Measurements from ENCODE around the gene AGFG1.

The AGFG1 gene

GRCh38 chr2:227460833-227461232 lies 11.1 kb upstream of the AGFG1 start:
- H3K4me1 ChIP-seq (ENCODE audit: control insufficient read depth in 5 of 5, insufficient read depth in 5 of 5, low read length in 5 of 5): peaks cover 0 to 6% (median 3%) of the 10 kb centered on the region in 5 donors
- H3K4me3 ChIP-seq (ENCODE audit: low read depth in 1 of 5, low read length in 5 of 5): no peak overlapping the region
- H3K27ac ChIP-seq (ENCODE audit: low read depth, low read length): no peak overlapping the region
- H3K9ac ChIP-seq (ENCODE audit: low read length in 5 of 5): no peak overlapping the region
- no peaks in the 10 kb centered on the region for H3K36me3 ChIP-seq (ENCODE audit: control insufficient read depth in 5 of 5, insufficient read depth in 5 of 5, low read length in 5 of 5)
- no peaks in the 10 kb centered on the region for H3K27me3 ChIP-seq (ENCODE audit: control insufficient read depth in 5 of 5, insufficient read depth in 4 of 5, low read length in 5 of 5)
- no peaks in the 10 kb centered on the region for H3K9me3 ChIP-seq (ENCODE audit: control insufficient read depth in 5 of 5, low read length in 5 of 5)

GRCh38 chr2:227461811-227462461 lies 10.0 kb upstream of the AGFG1 start:
- H3K36me3 ChIP-seq (ENCODE audit: control insufficient read depth in 5 of 5, insufficient read depth in 5 of 5, low read length in 5 of 5): no peaks in the 10 kb centered on the region
- no peak overlapping the region for H3K4me3 ChIP-seq (ENCODE audit: low read depth in 1 of 5, low read length in 5 of 5)

DNA sequence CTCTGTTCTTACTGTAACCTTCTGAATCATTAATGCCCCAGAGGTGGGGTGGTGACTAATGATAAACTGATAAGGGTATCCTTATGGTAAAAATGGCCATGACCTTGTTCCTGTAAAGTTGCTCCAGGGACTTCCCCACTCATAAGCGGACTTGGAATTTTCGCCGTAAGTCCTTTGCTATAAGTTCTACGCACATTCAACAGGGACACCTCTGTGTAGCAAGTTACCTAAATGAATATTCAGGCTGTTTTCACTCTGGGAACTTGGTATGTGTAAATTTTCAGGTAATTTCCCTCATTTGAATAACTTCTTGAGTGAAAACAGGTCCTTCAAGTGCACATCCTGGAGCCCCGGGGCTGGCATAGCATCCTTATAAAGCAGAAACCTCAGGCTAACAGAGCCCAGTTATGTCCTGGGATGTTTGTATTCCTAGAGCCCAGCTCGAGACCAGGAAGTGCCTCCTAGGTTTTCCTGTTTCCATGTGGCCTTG lies 9.4 kb upstream of the AGFG1 start:
- no peaks in the 10 kb centered on the region for H3K36me3 ChIP-seq (ENCODE audit: control insufficient read depth in 5 of 5, insufficient read depth in 5 of 5, low read length in 5 of 5)
- H3K4me1 ChIP-seq (ENCODE audit: control insufficient read depth in 5 of 5, insufficient read depth in 5 of 5, low read length in 5 of 5): peaks cover 0 to 20% (median 12%) of the 10 kb centered on the region in 5 donors
- H3K9me3 ChIP-seq (ENCODE audit: control insufficient read depth in 5 of 5, low read length in 5 of 5): no peaks in the 10 kb centered on the region
- no peak overlapping the region for H3K9ac ChIP-seq (ENCODE audit: low read length in 5 of 5)
- H3K27ac ChIP-seq (ENCODE audit: low read depth, low read length): no peak overlapping the region
- no peaks in the 10 kb centered on the region for H3K27me3 ChIP-seq (ENCODE audit: control insufficient read depth in 5 of 5, insufficient read depth in 4 of 5, low read length in 5 of 5)
- H3K4me3 ChIP-seq (ENCODE audit: low read depth in 1 of 5, low read length in 5 of 5): no peak overlapping the region

More at GRCh38 chr2:227461811-227462461, 10.0 kb upstream of the AGFG1 start:
- H3K9ac ChIP-seq (ENCODE audit: low read length in 5 of 5): no peak overlapping the region
- no peaks in the 10 kb centered on the region for H3K9me3 ChIP-seq (ENCODE audit: control insufficient read depth in 5 of 5, low read length in 5 of 5)
- H3K27me3 ChIP-seq (ENCODE audit: control insufficient read depth in 5 of 5, insufficient read depth in 4 of 5, low read length in 5 of 5): no peaks in the 10 kb centered on the region
- H3K27ac ChIP-seq (ENCODE audit: low read depth, low read length): no peak overlapping the region
- peaks cover 0 to 17% (median 9%) of the 10 kb centered on the region in 5 donors for H3K4me1 ChIP-seq (ENCODE audit: control insufficient read depth in 5 of 5, insufficient read depth in 5 of 5, low read length in 5 of 5)

DNA sequence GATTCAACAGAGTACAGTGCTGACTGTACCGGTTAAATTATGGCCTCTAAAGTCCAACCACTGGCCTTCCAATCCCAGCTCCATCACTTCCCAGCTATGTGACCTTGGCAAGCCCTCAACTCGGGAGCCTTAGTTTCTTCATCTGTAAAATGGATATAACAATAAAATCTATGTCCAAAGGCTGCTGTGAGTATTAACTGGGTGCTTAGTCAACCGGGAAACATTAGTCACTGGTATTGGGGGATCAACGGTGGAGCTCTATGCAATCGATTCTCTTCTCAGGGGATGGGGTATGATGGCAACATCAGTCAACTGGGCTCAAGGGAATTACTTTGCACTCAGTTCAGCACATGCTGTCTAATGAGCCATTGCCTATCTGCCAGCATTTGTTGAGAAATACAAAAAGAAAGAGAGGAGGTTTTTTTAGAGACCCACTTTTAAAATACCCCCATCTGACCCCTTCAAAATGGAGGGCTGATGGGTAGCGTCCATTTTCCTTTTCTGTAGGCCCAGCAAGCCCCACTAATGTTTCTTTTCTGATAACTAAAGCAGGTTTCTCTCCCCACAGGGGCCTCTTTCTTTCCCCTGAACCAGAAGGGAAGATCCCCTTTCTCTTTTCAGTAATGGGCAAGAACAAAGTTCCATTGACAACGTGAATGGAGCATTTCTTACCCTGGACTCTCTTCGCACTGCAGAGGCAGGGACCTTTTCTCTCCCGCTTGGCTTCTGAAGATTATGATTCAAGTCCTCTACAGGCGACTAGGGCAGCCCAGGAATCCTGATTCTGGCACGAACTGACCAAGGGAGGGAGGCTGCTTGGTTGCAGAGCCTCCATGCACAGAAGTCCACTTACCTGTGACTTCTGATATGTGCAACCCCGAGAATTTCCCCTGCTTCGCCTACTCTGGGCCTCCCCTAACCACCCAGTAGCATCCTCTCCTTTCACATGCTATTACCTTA lies 8.7 kb upstream of the AGFG1 start:
- Histone ChIP-seq H3K9ac (ENCODE audit: low read length in 5 of 5) (no peak overlapping the region), H3K4me3 (ENCODE audit: low read depth in 1 of 5, low read length in 5 of 5) (no peak overlapping the region), H3K4me1 (ENCODE audit: control insufficient read depth in 5 of 5, insufficient read depth in 5 of 5, low read length in 5 of 5) (peaks cover 0 to 20% (median 12%) of the 10 kb centered on the region in 5 donors), H3K27ac (ENCODE audit: low read depth, low read length) (no peak overlapping the region), H3K36me3 (ENCODE audit: control insufficient read depth in 5 of 5, insufficient read depth in 5 of 5, low read length in 5 of 5) (no peaks in the 10 kb centered on the region), H3K9me3 (ENCODE audit: control insufficient read depth in 5 of 5, low read length in 5 of 5) (no peaks in the 10 kb centered on the region), H3K27me3 (ENCODE audit: control insufficient read depth in 5 of 5, insufficient read depth in 4 of 5, low read length in 5 of 5) (no peaks in the 10 kb centered on the region)

- H3K9me3 ChIP-seq (ENCODE audit: control insufficient read depth in 5 of 5, low read length in 5 of 5): no peaks in the 10 kb centered on the region
- no peak overlapping the region for H3K27ac ChIP-seq (ENCODE audit: low read depth, low read length)
- H3K9ac ChIP-seq (ENCODE audit: low read length in 5 of 5): no peak overlapping the region
- no peaks in the 10 kb centered on the region for H3K36me3 ChIP-seq (ENCODE audit: control insufficient read depth in 5 of 5, insufficient read depth in 5 of 5, low read length in 5 of 5)
- H3K27me3 ChIP-seq (ENCODE audit: control insufficient read depth in 5 of 5, insufficient read depth in 4 of 5, low read length in 5 of 5): no peaks in the 10 kb centered on the region
- no peak overlapping the region for H3K4me3 ChIP-seq (ENCODE audit: low read depth in 1 of 5, low read length in 5 of 5)
- peaks cover 0 to 20% (median 12%) of the 10 kb centered on the region in 5 donors for H3K4me1 ChIP-seq (ENCODE audit: control insufficient read depth in 5 of 5, insufficient read depth in 5 of 5, low read length in 5 of 5)
Measured at GRCh38 chr2:227464361-227464760, 7.6 kb upstream of the AGFG1 start.

DNA sequence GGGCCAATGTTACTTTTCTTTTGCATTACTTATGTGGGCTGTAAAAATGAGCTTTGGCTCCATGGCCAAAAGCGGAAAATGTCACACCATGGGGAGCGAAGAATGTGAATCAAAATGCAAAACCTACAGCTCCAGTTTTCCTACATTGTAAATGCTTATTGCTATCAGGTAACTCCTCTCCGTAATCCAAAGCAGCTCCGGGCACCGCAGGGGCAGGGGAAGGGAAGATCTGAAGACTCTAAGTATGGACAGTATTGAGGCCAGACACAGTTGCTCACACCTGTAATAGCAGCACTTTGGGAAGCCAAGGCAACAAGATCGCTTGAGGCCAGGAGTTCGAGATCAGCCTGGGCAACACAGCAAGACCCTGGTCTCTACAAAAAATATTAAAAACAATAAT lies 7.1 kb upstream of the AGFG1 start:
- Histone ChIP-seq H3K27ac (ENCODE audit: low read depth, low read length) (no peak overlapping the region), H3K27me3 (ENCODE audit: control insufficient read depth in 5 of 5, insufficient read depth in 4 of 5, low read length in 5 of 5) (no peaks in the 10 kb centered on the region), H3K9me3 (ENCODE audit: control insufficient read depth in 5 of 5, low read length in 5 of 5) (no peaks in the 10 kb centered on the region), H3K4me3 (ENCODE audit: low read depth in 1 of 5, low read length in 5 of 5) (no peak overlapping the region), H3K36me3 (ENCODE audit: control insufficient read depth in 5 of 5, insufficient read depth in 5 of 5, low read length in 5 of 5) (no peaks in the 10 kb centered on the region), H3K4me1 (ENCODE audit: control insufficient read depth in 5 of 5, insufficient read depth in 5 of 5, low read length in 5 of 5) (peaks cover 0 to 20% (median 12%) of the 10 kb centered on the region in 5 donors), H3K9ac (ENCODE audit: low read length in 5 of 5) (no peak overlapping the region)

DNA sequence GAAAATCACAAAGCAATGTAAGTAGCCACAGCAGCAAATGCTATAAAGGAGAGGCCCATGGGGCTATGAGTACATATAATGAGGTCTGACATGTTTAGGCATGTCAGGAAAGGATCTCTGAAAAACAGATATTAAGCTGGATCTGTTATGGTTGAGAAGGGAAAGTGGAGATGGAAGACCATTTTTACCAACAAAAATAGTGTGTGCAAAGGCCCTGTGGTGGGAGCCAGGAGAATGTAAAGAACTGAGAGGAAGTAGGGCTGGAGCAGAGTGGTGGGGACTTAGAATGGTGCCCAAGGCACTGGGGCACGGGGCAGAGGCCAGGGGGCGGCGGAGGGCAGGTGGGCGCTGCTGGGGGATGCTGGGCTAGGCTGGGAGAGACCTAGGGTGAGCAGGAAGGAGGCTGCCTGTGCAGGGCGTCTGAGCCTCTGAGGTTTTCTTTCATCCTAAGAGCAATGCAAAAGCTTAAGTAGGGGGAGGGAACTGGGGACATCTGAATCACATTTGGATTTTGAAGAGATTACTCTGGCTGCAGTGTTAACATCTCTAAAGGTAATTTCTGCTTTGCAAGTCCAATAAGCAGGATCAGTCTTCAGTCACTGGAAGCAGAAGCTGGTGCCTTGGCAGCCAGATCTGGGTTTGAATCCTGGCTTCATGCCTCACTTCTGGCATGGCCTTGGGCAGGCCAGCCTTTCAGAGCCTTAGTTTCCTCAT lies 4.9 kb upstream of the AGFG1 start:
- H3K27me3 ChIP-seq (ENCODE audit: control insufficient read depth in 5 of 5, insufficient read depth in 4 of 5, low read length in 5 of 5): no peaks in the 10 kb centered on the region
- no peak overlapping the region for H3K4me3 ChIP-seq (ENCODE audit: low read depth in 1 of 5, low read length in 5 of 5)
- H3K36me3 ChIP-seq (ENCODE audit: control insufficient read depth in 5 of 5, insufficient read depth in 5 of 5, low read length in 5 of 5): no peaks in the 10 kb centered on the region
- no peaks in the 10 kb centered on the region for H3K9me3 ChIP-seq (ENCODE audit: control insufficient read depth in 5 of 5, low read length in 5 of 5)
- H3K27ac ChIP-seq (ENCODE audit: low read depth, low read length): peak overlapping the region; percentile 49
- peaks cover 0 to 17% (median 12%) of the 10 kb centered on the region in 5 donors for H3K4me1 ChIP-seq (ENCODE audit: control insufficient read depth in 5 of 5, insufficient read depth in 5 of 5, low read length in 5 of 5)
- no peak overlapping the region for H3K9ac ChIP-seq (ENCODE audit: low read length in 5 of 5)

- no peaks in the 10 kb centered on the region for H3K27me3 ChIP-seq (ENCODE audit: control insufficient read depth in 5 of 5, insufficient read depth in 4 of 5, low read length in 5 of 5)
- no peaks in the 10 kb centered on the region for H3K9me3 ChIP-seq (ENCODE audit: control insufficient read depth in 5 of 5, low read length in 5 of 5)
- H3K36me3 ChIP-seq (ENCODE audit: control insufficient read depth in 5 of 5, insufficient read depth in 5 of 5, low read length in 5 of 5): no peaks in the 10 kb centered on the region
- H3K4me1 ChIP-seq (ENCODE audit: control insufficient read depth in 5 of 5, insufficient read depth in 5 of 5, low read length in 5 of 5): peaks cover 4 to 37% (median 31%) of the 10 kb centered on the region in 5 donors
- no peak overlapping the region for H3K9ac ChIP-seq (ENCODE audit: low read length in 5 of 5)
- H3K27ac ChIP-seq (ENCODE audit: low read depth, low read length): no peak overlapping the region
- peak overlapping the region in 1 of 5 donors; percentile 93 for H3K4me3 ChIP-seq (ENCODE audit: low read depth in 1 of 5, low read length in 5 of 5)
Measured at GRCh38 chr2:227471412-227471811, 544 bp upstream of the AGFG1 start.

DNA sequence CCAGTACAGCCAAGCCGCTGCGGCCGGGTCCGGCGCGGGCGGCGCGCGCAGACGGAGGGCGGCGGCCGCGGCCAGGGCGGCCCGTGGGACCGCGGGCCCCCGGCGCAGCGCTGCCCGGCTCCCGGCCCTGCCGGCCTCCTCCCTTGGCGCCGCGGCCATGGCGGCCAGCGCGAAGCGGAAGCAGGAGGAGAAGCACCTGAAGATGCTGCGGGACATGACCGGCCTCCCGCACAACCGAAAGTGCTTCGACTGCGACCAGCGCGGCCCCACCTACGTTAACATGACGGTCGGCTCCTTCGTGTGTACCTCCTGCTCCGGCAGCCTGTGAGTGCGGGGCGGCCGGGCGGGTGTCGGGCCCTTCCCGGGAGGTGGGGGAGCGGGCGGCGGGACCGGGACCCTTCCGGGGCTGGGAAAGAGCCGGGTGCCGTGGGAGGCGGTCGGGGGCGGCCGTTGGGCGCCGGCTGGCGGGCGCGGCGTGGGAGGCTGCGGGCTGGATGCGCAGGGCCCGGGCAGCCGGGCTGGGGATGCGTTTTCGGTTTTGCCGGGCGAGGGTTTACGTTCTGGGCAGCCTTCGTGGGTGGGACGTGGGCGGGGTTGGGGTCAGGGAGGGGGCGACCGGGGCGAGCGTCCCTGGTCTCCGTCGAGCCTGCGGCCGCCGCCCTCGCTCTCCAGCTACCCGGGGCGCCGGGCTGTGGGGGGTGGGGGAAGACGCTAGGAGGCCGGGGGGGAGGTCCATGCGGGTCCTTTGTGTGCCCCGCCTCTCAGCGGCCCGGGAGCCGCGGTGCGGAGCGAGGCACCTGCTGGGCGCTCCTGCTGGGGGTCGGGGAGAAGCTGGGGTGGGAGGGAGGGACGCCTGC lies 537 bp downstream of the AGFG1 start:
- Histone ChIP-seq H3K4me3 (ENCODE audit: low read depth in 1 of 5, low read length in 5 of 5) (peak overlapping the region; percentile 79 to 93 (median 90)), H3K4me1 (ENCODE audit: control insufficient read depth in 5 of 5, insufficient read depth in 5 of 5, low read length in 5 of 5) (peaks cover 4 to 29% (median 25%) of the 10 kb centered on the region in 5 donors), H3K36me3 (ENCODE audit: control insufficient read depth in 5 of 5, insufficient read depth in 5 of 5, low read length in 5 of 5) (no peaks in the 10 kb centered on the region), H3K27ac (ENCODE audit: low read depth, low read length) (peak overlapping the region; percentile 88), H3K27me3 (ENCODE audit: control insufficient read depth in 5 of 5, insufficient read depth in 4 of 5, low read length in 5 of 5) (no peaks in the 10 kb centered on the region), H3K9ac (ENCODE audit: low read length in 5 of 5) (peak overlapping the region in 4 of 5 donors; percentile 84 to 90 (median 88)), H3K9me3 (ENCODE audit: control insufficient read depth in 5 of 5, low read length in 5 of 5) (no peaks in the 10 kb centered on the region)

All from subcutaneous abdominal adipose tissue (tissue), 5 donors.